HG02763 (cell line): ENCODE measurements around the gene RNU5B-1.

Experiments used
- ATAC-seq: cut with Tn5 transposase; IDR thresholded peaks from one replicate; pipeline ENCODE4 v1.9.1; 2021; ENCODE audit warnings: mild to moderate bottlenecking, moderate library complexity; ENCODE audit not compliant: unreplicated experiment

RNU5B-1 gene

GRCh38 chr15:65287520-65287855 is 17.0 kb upstream of the RNU5B-1 start:
- no peak for ATAC-seq

DNA sequence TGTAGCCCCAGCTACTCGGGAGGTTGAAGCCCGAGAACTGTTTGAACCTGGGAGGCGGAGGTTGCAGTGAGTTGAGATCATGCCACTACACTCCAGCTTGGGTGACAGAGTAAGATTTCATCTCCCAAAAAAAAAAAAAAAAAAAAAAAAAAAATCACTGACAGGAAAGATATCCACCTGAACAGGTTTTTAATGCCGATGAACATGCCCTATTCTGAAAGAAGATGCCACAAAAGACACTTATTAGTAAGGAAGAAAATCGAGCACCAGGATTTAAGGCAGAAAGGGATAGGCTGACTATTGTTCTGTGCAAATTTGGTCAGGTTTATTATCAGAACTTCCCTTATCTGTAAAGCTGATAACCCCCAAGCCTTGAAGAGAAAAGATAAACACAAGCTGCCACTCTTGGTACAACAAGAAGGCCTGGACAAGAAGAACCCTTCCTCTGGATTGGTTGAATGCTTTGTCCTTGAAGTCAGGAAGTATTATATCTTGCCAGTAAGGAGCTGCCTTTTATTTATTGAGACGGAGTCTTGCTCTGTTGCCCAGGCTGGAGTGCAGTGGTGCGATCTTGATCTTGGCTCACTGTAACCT is 15.1 kb upstream of the RNU5B-1 start:
- ATAC-seq = no peak

DNA sequence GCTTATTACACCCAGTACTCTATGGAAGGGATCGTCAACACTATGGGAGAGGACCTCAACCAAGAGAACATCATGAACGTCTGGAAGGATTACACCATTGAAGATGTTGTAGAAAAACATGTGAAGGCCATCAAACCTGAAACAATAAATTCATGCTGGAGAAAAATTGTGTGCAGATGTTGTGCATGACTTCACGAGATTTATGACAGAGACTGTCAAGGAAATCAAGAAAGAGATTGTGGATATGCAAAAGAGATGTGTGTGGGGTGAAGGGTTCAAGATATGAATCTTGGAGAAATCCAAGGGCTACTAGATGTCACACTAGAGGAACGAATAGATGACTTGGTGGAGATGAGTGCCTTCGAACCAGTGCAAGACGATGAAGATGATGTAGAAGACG is 14.2 kb upstream of the RNU5B-1 start:
- no peak for ATAC-seq

- ATAC-seq = no peak
Measured at GRCh38 chr15:65292938-65293518, 11.4 kb upstream of the RNU5B-1 start.

GRCh38 chr15:65298731-65299130 is 5.7 kb upstream of the RNU5B-1 start:
- no peak for ATAC-seq

DNA sequence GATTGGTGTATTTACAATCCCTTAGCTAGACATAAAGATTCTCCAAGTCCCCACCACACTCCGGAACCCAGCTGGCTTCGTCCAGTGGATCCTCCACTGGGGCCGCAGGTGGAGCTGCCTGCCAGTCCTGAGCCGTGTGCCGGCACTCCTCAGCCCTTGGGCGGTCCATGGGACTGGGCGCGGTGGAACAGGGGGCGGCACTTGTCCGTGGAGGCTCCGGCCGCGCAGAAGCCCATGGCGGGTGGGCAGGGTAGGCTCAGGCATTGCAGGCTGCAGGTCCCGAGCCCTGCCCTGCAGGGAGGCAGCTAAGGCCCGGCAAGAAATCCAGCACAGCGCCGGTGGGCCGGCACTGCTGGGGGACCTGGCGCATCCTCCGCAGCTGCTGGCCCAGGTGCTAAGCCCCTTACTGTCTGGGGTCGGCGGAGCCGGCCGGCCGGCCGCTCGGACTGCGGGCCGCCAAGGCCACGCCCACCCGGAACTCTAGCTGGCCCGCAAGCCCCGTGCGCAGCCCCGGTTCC is 3.5 kb upstream of the RNU5B-1 start:
- no peak for ATAC-seq

DNA sequence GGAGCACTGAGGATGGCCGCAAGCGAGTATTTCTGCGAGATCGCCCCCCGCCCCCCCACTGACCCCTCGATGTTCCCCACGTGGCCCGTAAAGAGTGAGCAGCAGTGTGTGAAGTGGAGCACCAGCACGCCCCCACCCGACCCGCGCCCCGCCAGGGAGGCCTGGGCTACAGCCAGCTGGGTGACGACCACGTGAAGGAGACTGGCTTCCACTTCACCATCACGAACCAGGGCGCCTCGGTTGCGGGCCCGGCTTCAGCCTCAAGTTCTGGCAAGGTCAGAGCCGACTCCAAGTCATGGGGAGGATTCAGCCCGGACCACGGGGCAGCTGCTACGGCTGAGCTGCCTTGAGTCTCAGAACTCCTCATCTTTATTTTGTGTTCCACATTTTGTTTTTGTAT is 2.4 kb upstream of the RNU5B-1 start:
- no peak for ATAC-seq

GRCh38 chr15:65303687-65304380 is 643 bp upstream of the RNU5B-1 start:
- peak; percentile 10 for ATAC-seq

- ATAC-seq = peak; percentile 26
Measured at GRCh38 chr15:65305150-65305758, 777 bp downstream of the RNU5B-1 start.

GRCh38 chr15:65305776-65306175 is 1.3 kb downstream of the RNU5B-1 start:
- ATAC-seq = no peak

DNA sequence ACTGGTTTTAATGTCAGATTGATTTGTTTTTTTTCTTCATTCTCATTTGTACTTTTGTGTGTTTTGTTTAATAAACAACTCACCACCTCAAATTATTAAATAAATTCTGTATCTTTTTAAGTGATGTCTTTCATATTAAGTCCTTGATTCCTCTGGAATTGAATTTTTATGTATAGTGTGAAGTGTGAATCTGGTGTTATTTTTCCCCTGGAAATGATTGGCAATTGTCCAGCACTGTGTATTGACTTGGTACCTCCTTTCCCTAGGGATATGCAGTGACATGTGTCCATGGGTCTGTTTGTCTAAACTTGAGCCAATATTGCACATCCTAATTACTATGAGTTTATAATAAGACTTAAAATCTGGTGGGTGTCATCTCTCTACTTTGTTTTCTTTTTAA is 2.1 kb downstream of the RNU5B-1 start:
- ATAC-seq = no peak

- no peak for ATAC-seq
Measured at GRCh38 chr15:65307978-65308377, 3.5 kb downstream of the RNU5B-1 start.

GRCh38 chr15:65309882-65310418 is 5.5 kb downstream of the RNU5B-1 start:
- no peak for ATAC-seq

- ATAC-seq = no peak
Measured at GRCh38 chr15:65310431-65311137, 6.1 kb downstream of the RNU5B-1 start.

- ATAC-seq = no peak
Measured at GRCh38 chr15:65311760-65312159, 7.3 kb downstream of the RNU5B-1 start.

- no peak for ATAC-seq
Measured at GRCh38 chr15:65312400-65312916, 8.0 kb downstream of the RNU5B-1 start.

DNA sequence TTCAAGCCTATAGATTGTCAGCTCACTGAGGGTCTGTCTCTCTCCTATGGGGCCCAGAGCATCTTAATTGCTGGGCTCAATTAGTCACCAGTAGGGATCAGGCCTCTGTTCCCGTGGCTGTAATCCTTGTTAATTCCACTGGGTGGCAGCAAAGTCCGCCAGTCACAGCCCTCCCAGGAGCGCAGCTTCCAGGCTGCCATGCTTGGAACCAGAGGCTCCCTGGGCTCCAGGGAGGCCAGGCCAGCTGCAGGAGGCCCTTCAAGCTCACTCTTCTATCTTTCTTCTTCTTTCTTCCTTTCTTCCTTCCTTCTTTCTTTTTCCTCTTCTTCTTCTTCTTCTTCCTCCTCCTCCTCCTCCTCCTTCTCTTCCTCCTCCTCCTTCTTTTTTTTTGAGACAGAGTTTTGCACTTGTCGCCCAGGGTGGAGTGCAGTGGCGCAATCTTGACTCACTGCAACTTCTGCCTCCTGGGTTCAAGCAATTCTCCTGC is 14.4 kb downstream of the RNU5B-1 start:
- ATAC-seq = no peak

GRCh38 chr15:65323071-65323511 is 18.6 kb downstream of the RNU5B-1 start:
- no peak for ATAC-seq

GRCh38 chr15:65326117-65326526 is 21.6 kb downstream of the RNU5B-1 start:
- ATAC-seq = no peak

GRCh38 chr15:65326818-65327217 is 22.3 kb downstream of the RNU5B-1 start:
- no peak for ATAC-seq
